ENCODE measurements around the gene LSM12. TPM values are rescaled to one million over a fixed set of nuclear protein-coding genes. Genes with fewer than 3 reads are reported as not detected.

The LSM12 gene
- total RNA-seq, 4 donors from 2014 or later = 37.8 to 59.2 (median 46.0) TPM

- peaks cover 6 to 48% (median 23%) of the 10 kb centered on the region in 4 donors for H3K27me3 ChIP-seq
- intact Hi-C loops (cut with DNase I) = no loop called here
- peaks cover 41 to 46% (median 44%) of the 10 kb centered on the region in 4 donors for H3K4me1 ChIP-seq
- peak overlapping the region in 3 of 4 donors; percentile 48 to 68 (median 52) for H3K27ac ChIP-seq (replicated peaks in 1 of 4)
- TF ChIP-seq POLR2AphosphoS5 (IDR thresholded peaks at IDR 0.05) (peak in 1 of 2 donors; percentile 2), EP300 (IDR thresholded peaks at IDR 0.05) (no peak)
- peak overlapping the region; percentile 56 to 61 (median 60) for H3K4me3 ChIP-seq
- peaks cover 0 to 30% (median 16%) of the 10 kb centered on the region in 4 donors for H3K36me3 ChIP-seq
- WGBS = 16% methylated on average over 9 of the region's 37 CpGs
- no peaks in the 10 kb centered on the region for H3K9me3 ChIP-seq
- DNase-seq (ENCODE audit: extremely low spot score) = no peak
Observed at GRCh38 chr17:44007346-44008204, 58.9 kb downstream of the LSM12 start.

- H3K27me3 ChIP-seq = peaks cover 6 to 48% (median 23%) of the 10 kb centered on the region in 4 donors
- H3K27ac ChIP-seq (replicated peaks in 1 of 4) = peak overlapping the region; percentile 46 to 69 (median 58)
- intact Hi-C loops (cut with DNase I) = no loop called here
Observed at GRCh38 chr17:44006598-44007345, 59.7 kb downstream of the LSM12 start.

GRCh38 chr17:44006272-44006597 lies 60.2 kb downstream of the LSM12 start:
- Histone ChIP-seq H3K27ac (replicated peaks in 1 of 4) (peak overlapping the region; percentile 46 to 69 (median 58)), H3K27me3 (peaks cover 6 to 51% (median 23%) of the 10 kb centered on the region in 4 donors), H3K36me3 (peaks cover 0 to 16% (median 9%) of the 10 kb centered on the region in 4 donors), H3K4me1 (peaks cover 35 to 46% (median 45%) of the 10 kb centered on the region in 4 donors), H3K4me3 (peak overlapping the region; percentile 56 to 61 (median 60)), H3K9me3 (no peaks in the 10 kb centered on the region)
- no peak for DNase-seq (ENCODE audit: extremely low spot score)
- WGBS = 6% methylated on average over 21 of the region's 21 CpGs
- intact Hi-C loops (cut with DNase I) = no loop called here
- no peak for TF ChIP-seq POLR2A (IDR thresholded peaks at IDR 0.05; ENCODE audit: low read depth)
- no peak for TF ChIP-seq EP300 (IDR thresholded peaks at IDR 0.05)
- TF ChIP-seq POLR2AphosphoS5 (IDR thresholded peaks at IDR 0.05) = no peak
- TF ChIP-seq CTCF (IDR thresholded peaks at IDR 0.05) = no peak

More at GRCh38 chr17:44006598-44007345, 59.7 kb downstream of the LSM12 start:
- Histone ChIP-seq H3K4me1 (peaks cover 38 to 46% (median 45%) of the 10 kb centered on the region in 4 donors), H3K36me3 (peaks cover 0 to 22% (median 12%) of the 10 kb centered on the region in 4 donors), H3K4me3 (peak overlapping the region; percentile 56 to 61 (median 60)), H3K9me3 (no peaks in the 10 kb centered on the region)
- WGBS = under 1% methylated on average over 19 of the region's 40 CpGs
- DNase-seq (ENCODE audit: extremely low spot score) = peak; percentile 99
- TF ChIP-seq EP300 (IDR thresholded peaks at IDR 0.05) = no peak
- TF ChIP-seq POLR2AphosphoS5 (IDR thresholded peaks at IDR 0.05) = peak; percentile 30 to 78
- TF ChIP-seq POLR2A (IDR thresholded peaks at IDR 0.05; ENCODE audit: low read depth) = peak; percentile 26
- TF ChIP-seq CTCF (IDR thresholded peaks at IDR 0.05) = peak; percentile 25 to 55 (median 47)

GRCh38 chr17:44005527-44006271 lies 60.8 kb downstream of the LSM12 start:
- TF ChIP-seq EP300 (IDR thresholded peaks at IDR 0.05) (no peak), POLR2A (IDR thresholded peaks at IDR 0.05; ENCODE audit: low read depth) (no peak), CTCF (IDR thresholded peaks at IDR 0.05) (peak in 1 of 3 experiments; percentile 16), POLR2AphosphoS5 (IDR thresholded peaks at IDR 0.05) (no peak)
- 8% methylated on average over 15 of the region's 59 CpGs for WGBS
- intact Hi-C loops (cut with DNase I) = no loop called here
- H3K4me3 ChIP-seq = peak overlapping the region; percentile 56 to 61 (median 60)
- no peaks in the 10 kb centered on the region for H3K9me3 ChIP-seq
- H3K27ac ChIP-seq (replicated peaks in 1 of 4) = peak overlapping the region; percentile 46 to 69 (median 58)
- peaks cover 34 to 46% (median 45%) of the 10 kb centered on the region in 4 donors for H3K4me1 ChIP-seq
- DNase-seq (ENCODE audit: extremely low spot score) = no peak
- H3K27me3 ChIP-seq = peaks cover 6 to 51% (median 23%) of the 10 kb centered on the region in 4 donors
- peaks cover 0 to 14% (median 8%) of the 10 kb centered on the region in 4 donors for H3K36me3 ChIP-seq
